Testis (tissue), 3 donors: ENCODE data around the gene NUDT14. TPM values are rescaled to one million over a fixed set of nuclear protein-coding genes. Genes with fewer than 3 reads are reported as not detected.
A peak's percentile ranks its signal among the peaks of the same experiment; 100 is the strongest.

ENCODE experiments used
- DNase-seq: peaks from one replicate; pipeline ENCODE4 v3.0.0-alpha.2; 2019
- H3K27ac ChIP-seq, 2 donors: fragments of 200-600 bp; sonication (generic); one replicate each; pipeline ENCODE4 v1.5.1; 2019
- H3K27me3 ChIP-seq: fragments of 200-600 bp; sonication (generic); one replicate; pipeline ENCODE4 v1.5.1; 2019
- H3K36me3 ChIP-seq: fragments of 200-600 bp; sonication (generic); one replicate; pipeline ENCODE4 v1.5.1; 2017; ENCODE audit warnings: low read depth; ENCODE audit errors: missing control alignments
- H3K4me1 ChIP-seq: fragments of 200-600 bp; sonication (generic); one replicate; pipeline ENCODE4 v1.5.1; 2019
- H3K4me3 ChIP-seq, 2 donors: fragments of 200-600 bp; sonication (generic); one replicate each; pipeline ENCODE4 v1.5.1; 2017 to 2019
- H3K9me3 ChIP-seq: fragments of 200-600 bp; sonication (generic); one replicate; pipeline ENCODE4 v1.5.1; 2017
- CTCF ChIP-seq, 3 experiments: fragments of 450-650 bp in 2 of 3; fragments of 200-600 bp in 1 of 3; sonication (generic) in 1 of 3; IDR thresholded peaks; one replicate each; pipeline ENCODE4 v1.5.1; 2016 to 2019; ENCODE audit warnings: antibody characterized with exemption in 3 of 3, mild to moderate bottlenecking in 2 of 3, moderate library complexity in 1 of 3
- POLR2A ChIP-seq: fragments of 450-650 bp; IDR thresholded peaks from one replicate; pipeline ENCODE4 v1.6.1; 2017; ENCODE audit warnings: antibody characterized with exemption, mild to moderate bottlenecking, moderate library complexity
- WGBS, 2 donors: methylation state at CpG; one replicate each; pipeline ENCODE4 v1.1.5; 2018; 5-methylcytosine and 5-hydroxymethylcytosine counted together
- intact Hi-C: fragments of 100-400 bp; cut with DNase I; formaldehyde crosslinking; loops from one replicate; pipeline ENCODE4 v1.15.1; 2023; ENCODE audit warnings: low total_unique reads
- polyA plus RNA-seq: library from polyadenylated mRNA; stranded (reverse); fragments of 350-450 nt; fragmentation: Illumina TruSeq; extraction: RNeasy Lipid Tissue Mini Kit (QIAGEN cat#74804); gene quantifications from one replicate; pipeline ENCODE4 v1.2.3, GENCODE V29; 2014; ENCODE audit warnings: low read depth, low replicate concordance; ENCODE audit not compliant: insufficient read depth
- total RNA-seq, 2 donors: library from RNA; depleted of rRNA; stranded (reverse); fragments of >200 nt; gene quantifications; one replicate each; pipeline ENCODE4 v1.2.3, GENCODE V29; 2016

NUDT14 gene
- total and polyA plus RNA-seq, 3 donors from 2014 or later: 22.0 to 40.0 (median 28.1) TPM

- no peak overlapping the region for H3K4me3 ChIP-seq
- no peaks in the 10 kb centered on the region for H3K27me3 ChIP-seq
- intact Hi-C loops: no loop called here
- no peaks in the 10 kb centered on the region for H3K9me3 ChIP-seq
- no peak for DNase-seq
- H3K27ac ChIP-seq: no peak overlapping the region
- WGBS, 2 donors: 52 to 58% methylated on average over 5 to 19 of the region's 19 CpGs
- TF ChIP-seq POLR2A (no peak), CTCF (IDR thresholded peaks at IDR 0.05) (no peak)
- peaks cover 4% of the 10 kb centered on the region for H3K4me1 ChIP-seq
- no peaks in the 10 kb centered on the region for H3K36me3 ChIP-seq
Observed at GRCh38 chr14:105171004-105171673, 10.0 kb downstream of the NUDT14 start.

GRCh38 chr14:105169776-105170655, 11.1 kb downstream of the NUDT14 start:
- no peak for TF ChIP-seq POLR2A
- no peak for TF ChIP-seq CTCF (IDR thresholded peaks at IDR 0.05)
- 63 to 78% methylated on average over 14 to 18 of the region's 22 CpGs for WGBS, 2 donors
- Histone ChIP-seq H3K27ac (no peak overlapping the region), H3K27me3 (no peaks in the 10 kb centered on the region), H3K4me1 (peaks cover 4% of the 10 kb centered on the region), H3K4me3 (no peak overlapping the region), H3K36me3 (no peaks in the 10 kb centered on the region), H3K9me3 (no peaks in the 10 kb centered on the region)
- no peak for DNase-seq
- intact Hi-C loops: no loop called here

GRCh38 chr14:105168979-105169507, 12.1 kb downstream of the NUDT14 start:
- Histone ChIP-seq H3K27ac (no peak overlapping the region), H3K4me3 (peak overlapping the region; percentile 24 to 26), H3K36me3 (no peaks in the 10 kb centered on the region), H3K27me3 (no peaks in the 10 kb centered on the region), H3K4me1 (peaks cover 4% of the 10 kb centered on the region), H3K9me3 (no peaks in the 10 kb centered on the region)
- intact Hi-C loops: no loop called here
- DNase-seq: no peak
- WGBS, 2 donors: 24 to 32% methylated on average over 3 to 27 of the region's 54 CpGs
- peak in 1 of 3 experiments; percentile 15 for TF ChIP-seq CTCF (IDR thresholded peaks at IDR 0.05)
- TF ChIP-seq POLR2A: no peak

- 0% methylated on average over 43 of the region's 84 CpGs; no CpG with 5 or more reads in 1 of the 2 donors for whole genome bisulfite sequencing, 2 donors
- TF ChIP-seq POLR2A: no peak
- TF ChIP-seq CTCF (IDR thresholded peaks at IDR 0.05): no peak
- no peaks in the 10 kb centered on the region for H3K36me3 ChIP-seq
- peak within 1 kb of the TSS; percentile 26 to 32 for H3K4me3 ChIP-seq
- no peak within 1 kb of the TSS for H3K27ac ChIP-seq
- no peaks in the 10 kb centered on the region for H3K27me3 ChIP-seq
- intact Hi-C loops: no loop called here
- peaks cover 4% of the 10 kb centered on the region for H3K4me1 ChIP-seq
- no peaks in the 10 kb centered on the region for H3K9me3 ChIP-seq
- DNase-seq: peak; percentile 82
Observed at GRCh38 chr14:105168496-105168978, 12.6 kb downstream of the NUDT14 start, which contains the start of gene JAG2. Gene JAG2, minus strand, starts transcription at chr14:105168776. Its CDS starts 356 bp downstream, at chr14:105168420.
